Measurements from ENCODE around the gene FLT4.

FLT4 gene

DNA sequence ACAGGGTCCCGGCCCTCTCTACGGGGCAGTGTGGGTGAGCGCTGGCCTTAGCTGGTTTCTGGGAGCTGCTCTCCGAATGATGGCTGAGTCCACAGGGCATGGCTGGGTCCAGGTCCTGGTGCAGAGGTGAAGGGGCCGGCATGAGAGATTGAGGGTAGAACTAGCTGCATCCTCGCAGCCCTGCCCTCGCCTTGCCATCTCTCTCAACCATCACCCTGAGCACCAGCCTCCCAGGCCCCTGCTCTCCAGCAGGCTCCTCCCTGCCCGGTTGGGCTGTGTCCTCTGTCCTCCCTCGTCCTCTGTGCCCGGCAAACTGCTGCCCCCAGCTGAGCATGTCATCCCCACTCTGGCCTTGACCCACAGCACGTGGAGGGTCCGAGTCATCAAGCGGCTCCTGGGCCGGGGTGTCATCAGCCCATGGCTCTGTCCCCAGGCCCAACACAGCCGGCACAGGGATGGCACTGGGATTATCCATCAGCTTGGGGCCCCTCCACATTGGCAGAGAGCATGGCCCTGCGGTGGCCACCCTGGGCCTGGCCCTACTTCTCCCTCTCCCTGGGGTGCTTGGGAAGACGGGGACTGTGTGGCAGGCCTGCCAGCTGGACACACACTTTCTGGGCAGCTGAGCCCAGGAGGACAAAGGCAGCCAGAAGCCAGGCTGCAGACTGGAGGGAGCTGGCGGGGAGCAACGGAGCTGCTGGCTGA lies 8.4 kb downstream of the FLT4 start:
- no peak for TF ChIP-seq CTCF (conservative IDR thresholded peaks at IDR 0.05; ENCODE audit: control insufficient read depth, insufficient read depth, low read depth, low read length)
- no peak for DNase-seq (ENCODE audit: low read depth)

GRCh38 chr5:180640611-180640860 lies 8.9 kb downstream of the FLT4 start:
- no peak for TF ChIP-seq CTCF (conservative IDR thresholded peaks at IDR 0.05; ENCODE audit: control insufficient read depth, insufficient read depth, low read depth, low read length)

More for the DNA sequence above, 8.4 kb downstream of the FLT4 start:
- no peak overlapping the region for H3K4me3 ChIP-seq (ENCODE audit: control insufficient read depth, low read depth, low read length)

DNA sequence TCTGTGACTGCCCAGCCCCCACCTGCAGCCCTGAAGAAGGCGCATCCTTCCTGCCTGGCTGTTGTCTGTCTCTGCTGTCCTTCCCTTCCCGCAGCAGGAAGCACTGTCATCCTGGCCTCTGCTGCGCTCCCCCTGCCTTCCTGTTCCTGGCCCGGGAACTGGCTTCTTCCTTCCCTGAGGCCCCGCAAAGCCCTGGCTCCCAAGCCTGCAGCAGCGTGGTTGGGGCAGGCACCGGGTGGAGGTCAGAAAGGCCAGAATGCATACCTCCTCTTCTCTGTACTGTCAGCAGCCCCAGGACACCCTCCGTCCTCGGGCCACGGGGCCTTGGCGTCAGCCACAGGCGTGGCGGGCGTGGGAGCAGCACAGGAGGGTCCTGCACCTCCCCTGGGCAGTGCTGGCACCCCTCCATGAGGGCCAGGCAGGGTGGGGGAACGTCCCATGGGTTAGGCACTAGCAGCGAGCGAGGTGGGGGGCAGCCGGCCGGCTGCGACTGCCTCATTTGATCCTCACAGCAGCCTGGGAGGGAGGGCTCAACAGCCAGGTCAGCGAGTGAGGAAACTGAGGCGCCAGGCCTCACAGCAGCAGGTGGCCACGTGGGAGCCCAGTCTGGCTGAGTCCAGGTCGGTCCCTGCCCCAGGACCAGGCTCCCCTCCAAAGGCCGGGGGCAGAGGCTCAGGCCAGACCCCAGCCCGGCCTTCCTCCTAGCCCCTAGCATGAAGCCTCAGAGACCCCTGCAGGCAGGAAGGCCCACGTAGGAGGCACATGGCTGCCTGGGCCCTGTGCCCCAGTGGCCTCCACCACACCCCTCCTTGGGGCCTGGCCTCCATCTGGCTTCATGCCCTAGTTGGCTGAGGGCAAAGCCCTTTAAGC lies 9.4 kb downstream of the FLT4 start:
- DNase-seq (ENCODE audit: low read depth) = no peak
- no peak overlapping the region for H3K4me3 ChIP-seq (ENCODE audit: control insufficient read depth, low read depth, low read length)
- no peak for TF ChIP-seq CTCF (conservative IDR thresholded peaks at IDR 0.05; ENCODE audit: control insufficient read depth, insufficient read depth, low read depth, low read length)

More at GRCh38 chr5:180640611-180640860, 8.9 kb downstream of the FLT4 start:
- H3K4me3 ChIP-seq (ENCODE audit: control insufficient read depth, low read depth, low read length) = no peak overlapping the region
- DNase-seq (ENCODE audit: low read depth) = no peak

GRCh38 chr5:180639287-180639686 lies 10.1 kb downstream of the FLT4 start:
- TF ChIP-seq CTCF (conservative IDR thresholded peaks at IDR 0.05; ENCODE audit: control insufficient read depth, insufficient read depth, low read depth, low read length) = no peak

DNA sequence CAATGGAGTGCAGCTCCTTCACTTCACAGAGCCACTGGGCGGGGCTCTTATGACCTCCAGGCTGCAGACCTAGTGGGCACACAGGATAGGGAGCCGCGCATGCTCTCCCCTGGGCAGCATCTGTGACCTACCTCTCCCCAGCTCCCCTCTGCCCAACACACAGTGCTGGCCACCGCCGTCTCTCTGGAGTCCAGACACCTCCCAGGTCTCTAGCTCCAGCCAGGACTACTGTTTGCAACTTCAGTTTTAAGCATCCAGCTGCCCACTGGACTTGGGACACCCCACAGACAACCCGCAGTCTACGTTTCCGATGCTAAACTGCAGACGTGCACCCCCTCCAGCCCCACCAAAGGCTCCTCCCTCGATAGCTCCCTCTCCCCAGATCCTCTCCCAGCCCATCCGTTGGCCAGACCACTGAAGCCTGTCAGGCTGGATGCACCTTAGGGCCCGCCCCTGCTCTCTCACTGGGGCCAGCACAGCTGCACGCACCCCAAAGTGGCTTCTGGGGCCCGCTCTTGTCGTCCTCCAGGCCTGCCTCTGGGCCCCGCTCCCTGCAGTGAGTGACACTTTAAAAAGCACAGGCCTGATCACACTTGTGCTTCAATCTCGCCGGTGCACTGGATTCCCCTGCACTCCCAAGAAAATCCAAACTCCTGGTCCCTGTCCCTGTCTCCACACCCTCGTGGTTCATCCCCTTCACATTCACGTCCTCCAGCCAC lies 11.3 kb downstream of the FLT4 start:
- DNase-seq (ENCODE audit: low read depth) = no peak
- no peak overlapping the region for H3K4me3 ChIP-seq (ENCODE audit: control insufficient read depth, low read depth, low read length)
- no peak for TF ChIP-seq CTCF (conservative IDR thresholded peaks at IDR 0.05; ENCODE audit: control insufficient read depth, insufficient read depth, low read depth, low read length)

More at GRCh38 chr5:180639287-180639686, 10.1 kb downstream of the FLT4 start:
- H3K4me3 ChIP-seq (ENCODE audit: control insufficient read depth, low read depth, low read length) = no peak overlapping the region
- no peak for DNase-seq (ENCODE audit: low read depth)

DNA sequence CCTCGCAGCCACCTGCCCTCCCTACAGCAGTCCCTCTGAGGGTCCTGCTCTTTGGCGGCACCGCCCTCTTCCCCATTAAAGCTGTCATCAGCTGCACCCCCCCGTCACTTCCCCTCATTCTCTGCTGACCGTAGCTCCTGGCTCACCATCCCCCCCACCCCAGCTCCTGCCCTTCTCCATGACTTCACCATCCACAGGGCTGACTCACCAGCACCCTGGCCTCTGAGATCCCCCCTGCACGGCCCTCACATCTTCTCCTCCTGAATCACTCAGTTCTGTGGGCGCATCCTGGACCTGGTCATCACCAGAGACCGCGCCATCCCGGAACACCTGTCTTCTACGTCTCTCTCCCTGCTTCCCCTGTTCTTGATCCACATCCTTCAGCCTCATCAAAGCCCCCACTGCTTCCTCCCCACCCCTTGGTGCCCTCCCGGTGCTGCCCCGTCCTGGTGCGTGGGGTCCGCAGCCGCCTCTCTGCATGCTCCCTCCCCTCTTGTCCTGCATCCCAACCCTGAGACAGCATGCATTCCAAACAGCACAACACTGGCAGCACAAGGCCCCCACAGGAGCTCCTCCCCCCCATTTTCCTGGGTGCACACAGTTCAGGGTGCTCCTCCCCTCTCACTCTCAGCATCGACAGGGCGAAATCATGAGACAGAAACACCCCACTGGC lies 12.9 kb downstream of the FLT4 start:
- TF ChIP-seq CTCF (conservative IDR thresholded peaks at IDR 0.05; ENCODE audit: control insufficient read depth, insufficient read depth, low read depth, low read length) = no peak
- H3K4me3 ChIP-seq (ENCODE audit: control insufficient read depth, low read depth, low read length) = no peak overlapping the region
- DNase-seq (ENCODE audit: low read depth) = peak; percentile 9
